C4-2B (cell line): ENCODE results near the gene TEX52.

Source experiments
- ZFX ChIP-seq: fragments of 450-650 bp; IDR thresholded peaks from 2 replicates; pipeline ENCODE4 v1.6.1; 2017
- TF ChIP-seq, protein P1 (sequence below): fragments of 450-650 bp; conservative IDR thresholded peaks from 2 replicates; pipeline ENCODE4 v1.5.1; 2017; ENCODE audit warnings: mild to moderate bottlenecking

DNA sequence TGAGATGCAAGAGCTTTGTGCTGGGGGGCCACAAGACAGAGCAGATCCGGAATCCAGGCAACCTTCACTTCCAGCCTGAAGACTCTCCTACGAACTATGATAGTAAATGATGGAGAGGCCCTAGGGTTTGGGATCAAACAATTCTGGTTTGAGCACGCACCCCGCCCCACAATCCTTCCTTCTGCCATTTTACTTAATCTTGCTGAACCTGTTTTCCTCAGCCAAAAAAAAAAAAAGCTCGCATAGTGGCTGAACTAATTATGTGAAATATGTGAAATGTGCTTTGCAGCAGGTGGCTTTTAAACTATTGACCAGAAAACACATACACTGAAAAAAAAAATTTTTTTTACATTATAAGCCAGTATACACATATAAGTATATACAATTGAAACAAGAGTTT is 45.0 kb downstream of the TEX52 start:
- TF ChIP-seq, protein P1, sequence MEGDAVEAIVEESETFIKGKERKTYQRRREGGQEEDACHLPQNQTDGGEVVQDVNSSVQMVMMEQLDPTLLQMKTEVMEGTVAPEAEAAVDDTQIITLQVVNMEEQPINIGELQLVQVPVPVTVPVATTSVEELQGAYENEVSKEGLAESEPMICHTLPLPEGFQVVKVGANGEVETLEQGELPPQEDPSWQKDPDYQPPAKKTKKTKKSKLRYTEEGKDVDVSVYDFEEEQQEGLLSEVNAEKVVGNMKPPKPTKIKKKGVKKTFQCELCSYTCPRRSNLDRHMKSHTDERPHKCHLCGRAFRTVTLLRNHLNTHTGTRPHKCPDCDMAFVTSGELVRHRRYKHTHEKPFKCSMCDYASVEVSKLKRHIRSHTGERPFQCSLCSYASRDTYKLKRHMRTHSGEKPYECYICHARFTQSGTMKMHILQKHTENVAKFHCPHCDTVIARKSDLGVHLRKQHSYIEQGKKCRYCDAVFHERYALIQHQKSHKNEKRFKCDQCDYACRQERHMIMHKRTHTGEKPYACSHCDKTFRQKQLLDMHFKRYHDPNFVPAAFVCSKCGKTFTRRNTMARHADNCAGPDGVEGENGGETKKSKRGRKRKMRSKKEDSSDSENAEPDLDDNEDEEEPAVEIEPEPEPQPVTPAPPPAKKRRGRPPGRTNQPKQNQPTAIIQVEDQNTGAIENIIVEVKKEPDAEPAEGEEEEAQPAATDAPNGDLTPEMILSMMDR: no peak
- TF ChIP-seq ZFX: no peak
